AG09319 (cell line): Measurements from ENCODE around the gene REG4.

Experiments used
- DNase-seq: peaks from one replicate; pipeline ENCODE4 v3.0.0-alpha.2; 2010; ENCODE audit warnings: low read depth; ENCODE audit errors: extremely low read depth
- CTCF ChIP-seq: IDR thresholded peaks from 2 replicates; pipeline ENCODE4 v1.5.1; 2011; ENCODE audit warnings: low read depth, mild to moderate bottlenecking, inconsistent platforms, low read length, moderate library complexity

REG4 gene

GRCh38 chr1:119808491-119808890, 2.8 kb downstream of the REG4 start:
- TF ChIP-seq CTCF, result no peak
- DNase-seq, result no peak

- no peak for TF ChIP-seq CTCF
- no peak for DNase-seq
These were observed 4.8 kb downstream of the REG4 start for GRCh38 chr1:119806489-119806888.

GRCh38 chr1:119805746-119806145, 5.5 kb downstream of the REG4 start:
- no peak for DNase-seq
- TF ChIP-seq CTCF, result no peak

GRCh38 chr1:119805247-119805646, 6.0 kb downstream of the REG4 start:
- no peak for TF ChIP-seq CTCF
- no peak for DNase-seq

GRCh38 chr1:119799599-119800177, 11.6 kb downstream of the REG4 start:
- DNase-seq, result no peak
- no peak for TF ChIP-seq CTCF

GRCh38 chr1:119799003-119799402, 12.3 kb downstream of the REG4 start:
- no peak for TF ChIP-seq CTCF
- DNase-seq, result no peak

- no peak for TF ChIP-seq CTCF
- DNase-seq, result no peak
These were observed 13.7 kb downstream of the REG4 start for GRCh38 chr1:119797606-119798005.
